Measurements from ENCODE around the gene OR2AT4.

- TF ChIP-seq POLR2A (IDR thresholded peaks at IDR 0.05; ENCODE audit: extremely low read depth, insufficient read length), result no peak
- no peak for TF ChIP-seq CTCF (IDR thresholded peaks at IDR 0.05; ENCODE audit: low read depth, low read length)
Measured at GRCh38 chr11:75113030-75113429, 16.4 kb upstream of the OR2AT4 start.

Measured in NB4 (cell line).